Panc1 (cell line): ENCODE measurements around the gene HELZ.

Source experiments
- CTCF ChIP-seq: fragments of 450-650 bp; IDR thresholded peaks from 2 replicates; pipeline ENCODE4 v1.5.1; 2017; ENCODE audit warnings: mild to moderate bottlenecking
- POLR2AphosphoS5 ChIP-seq: IDR thresholded peaks from 2 replicates; pipeline ENCODE4 v1.6.1; 2012; ENCODE audit warnings: mild to moderate bottlenecking, low read depth, low read length, moderate library complexity
- SIN3A ChIP-seq: IDR thresholded peaks from 2 replicates; pipeline ENCODE4 v1.6.1; 2012; ENCODE audit warnings: low read depth, mild to moderate bottlenecking, low read length, moderate library complexity, borderline replicate concordance; ENCODE audit not compliant: insufficient read depth

GRCh38 chr17:67272312-67273047, 27.5 kb upstream of the HELZ start:
- TF ChIP-seq CTCF (no peak; the same call in 1 of the 2 replicates), POLR2AphosphoS5 (no peak), SIN3A (no peak)
